ENCODE data around the gene ERBB4. TPM values are rescaled to one million over a fixed set of nuclear protein-coding genes. Genes with fewer than 3 reads are reported as not detected.

Gene ERBB4
- total RNA-seq, 1 donor from 2014 or later = not detected

DNA sequence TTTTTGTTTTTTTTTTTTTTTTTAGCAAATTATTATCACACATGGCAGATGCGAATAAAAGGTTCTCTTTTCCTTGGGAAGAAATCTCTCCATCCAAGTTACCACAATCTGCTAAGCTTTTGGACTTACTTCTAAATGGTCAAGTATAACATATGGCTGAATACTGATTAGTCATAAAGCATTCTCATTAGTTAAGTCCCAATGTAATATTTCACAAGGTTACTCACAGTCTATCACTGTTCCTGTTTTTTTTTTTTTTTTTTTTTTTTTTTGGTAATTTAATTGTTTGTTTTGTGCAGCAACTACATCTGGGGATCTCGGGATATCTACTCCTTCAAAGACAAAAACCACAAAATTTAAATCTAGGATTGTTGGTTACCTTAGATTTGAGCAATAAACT, 1210.5 kb downstream of the ERBB4 start:
- no peaks in the 10 kb centered on the region for H3K9me3 Mint-ChIP-seq
- H3K27me3 Mint-ChIP-seq = no peaks in the 10 kb centered on the region
- H3K36me3 Mint-ChIP-seq (ENCODE audit: low read depth) = no peaks in the 10 kb centered on the region
- no peak for DNase-seq
- intact Hi-C loops (cut with micrococcal nuclease) = no loop called here
- no peak overlapping the region for H3K27ac Mint-ChIP-seq
- no peak overlapping the region for H3K4me3 Mint-ChIP-seq
- H3K4me1 Mint-ChIP-seq = no peaks in the 10 kb centered on the region
